Measurements from ENCODE around the gene TLK2.

Gene TLK2

DNA sequence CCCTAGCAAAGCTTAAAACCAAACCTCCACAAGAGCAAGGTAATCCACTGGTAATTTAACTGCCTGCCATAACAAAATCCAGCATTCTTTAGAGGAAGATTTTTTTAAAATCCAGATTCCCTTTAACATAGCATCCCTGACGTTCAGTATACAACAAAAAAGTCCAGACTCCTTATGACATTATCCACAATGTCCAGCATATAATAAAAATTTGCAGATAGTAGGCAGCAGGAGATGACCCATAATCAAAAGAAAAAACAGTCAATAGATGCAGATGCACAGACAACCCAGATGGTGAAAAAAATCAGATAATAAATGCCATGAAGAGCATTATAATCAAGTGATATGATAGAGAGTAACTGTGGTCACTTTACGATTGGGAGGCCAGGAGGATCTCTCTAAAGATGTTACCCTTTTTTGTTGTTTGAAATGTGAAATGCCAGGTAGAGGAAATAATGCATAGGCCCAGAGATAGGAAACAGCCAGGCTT is 182.0 kb downstream of the TLK2 start:
- TF ChIP-seq, protein P1, sequence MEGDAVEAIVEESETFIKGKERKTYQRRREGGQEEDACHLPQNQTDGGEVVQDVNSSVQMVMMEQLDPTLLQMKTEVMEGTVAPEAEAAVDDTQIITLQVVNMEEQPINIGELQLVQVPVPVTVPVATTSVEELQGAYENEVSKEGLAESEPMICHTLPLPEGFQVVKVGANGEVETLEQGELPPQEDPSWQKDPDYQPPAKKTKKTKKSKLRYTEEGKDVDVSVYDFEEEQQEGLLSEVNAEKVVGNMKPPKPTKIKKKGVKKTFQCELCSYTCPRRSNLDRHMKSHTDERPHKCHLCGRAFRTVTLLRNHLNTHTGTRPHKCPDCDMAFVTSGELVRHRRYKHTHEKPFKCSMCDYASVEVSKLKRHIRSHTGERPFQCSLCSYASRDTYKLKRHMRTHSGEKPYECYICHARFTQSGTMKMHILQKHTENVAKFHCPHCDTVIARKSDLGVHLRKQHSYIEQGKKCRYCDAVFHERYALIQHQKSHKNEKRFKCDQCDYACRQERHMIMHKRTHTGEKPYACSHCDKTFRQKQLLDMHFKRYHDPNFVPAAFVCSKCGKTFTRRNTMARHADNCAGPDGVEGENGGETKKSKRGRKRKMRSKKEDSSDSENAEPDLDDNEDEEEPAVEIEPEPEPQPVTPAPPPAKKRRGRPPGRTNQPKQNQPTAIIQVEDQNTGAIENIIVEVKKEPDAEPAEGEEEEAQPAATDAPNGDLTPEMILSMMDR (IDR thresholded peaks at IDR 0.05; ENCODE audit: low read length) = no peak
- TF ChIP-seq EZH2 (optimal IDR thresholded peaks at IDR 0.05; ENCODE audit: low read depth, low read length) = no peak
- no peak for TF ChIP-seq EZH2phosphoT487 (IDR thresholded peaks at IDR 0.05; ENCODE audit: low read length)
- no peak overlapping the region for H3K9ac ChIP-seq (ENCODE audit: low read length)
- no peaks in the 10 kb centered on the region for H3K36me3 ChIP-seq (replicated peaks; ENCODE audit: insufficient read depth, low read length)

DNA sequence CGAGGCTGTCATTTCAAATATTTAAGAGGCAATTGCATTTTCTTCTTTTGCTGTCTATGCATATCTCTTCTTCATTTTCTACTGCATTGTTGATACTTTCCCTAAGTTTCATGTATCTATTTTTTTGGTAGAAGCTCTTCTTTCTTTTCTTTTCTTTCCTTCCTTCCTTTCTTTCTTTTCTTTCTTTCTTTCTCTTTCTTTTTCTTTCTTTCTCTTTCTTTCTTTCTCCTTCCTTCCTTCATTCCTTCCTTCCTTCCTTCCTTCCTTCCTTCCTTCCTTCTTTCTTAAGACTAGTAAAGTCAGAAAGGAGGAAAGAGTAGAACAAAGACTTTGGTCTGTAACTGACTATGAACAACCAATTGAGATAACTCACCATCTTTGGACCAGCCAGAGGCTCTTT is 182.7 kb downstream of the TLK2 start:
- Histone ChIP-seq H4K20me1 (ENCODE audit: insufficient read depth, low read length) (no peaks in the 10 kb centered on the region), H3K79me2 (ENCODE audit: low read length) (no peaks in the 10 kb centered on the region), H3K4me3 (ENCODE audit: low read length) (no peak overlapping the region), H3K36me3 (replicated peaks; ENCODE audit: insufficient read depth, low read length) (no peaks in the 10 kb centered on the region), H3K27me3 (replicated peaks; ENCODE audit: insufficient read depth, low read length) (no peaks in the 10 kb centered on the region), H3F3A (ENCODE audit: insufficient read depth, low read length) (no peaks in the 10 kb centered on the region), H2AFZ (ENCODE audit: low read length) (no peak overlapping the region), H3K4me2 (ENCODE audit: low read depth, low read length) (no peak overlapping the region), H3K9me2 (replicated peaks; ENCODE audit: insufficient read depth, low read length) (no peaks in the 10 kb centered on the region), H3K27ac (ENCODE audit: low read length) (no peak overlapping the region), H3K9ac (ENCODE audit: low read length) (no peak overlapping the region), H3K9me3 (replicated peaks; ENCODE audit: insufficient read depth, low read length) (no peaks in the 10 kb centered on the region), H3K4me1 (ENCODE audit: low read length) (no peaks in the 10 kb centered on the region)
- no peak for DNase-seq
- no peak for TF ChIP-seq EZH2phosphoT487 (IDR thresholded peaks at IDR 0.05; ENCODE audit: low read length)
- TF ChIP-seq, protein P1 (IDR thresholded peaks at IDR 0.05; ENCODE audit: low read length) = no peak
- no peak for TF ChIP-seq EZH2 (optimal IDR thresholded peaks at IDR 0.05; ENCODE audit: low read depth, low read length)

More for the DNA sequence above, 182.0 kb downstream of the TLK2 start:
- Histone ChIP-seq H2AFZ (ENCODE audit: low read length) (no peak overlapping the region), H3K79me2 (ENCODE audit: low read length) (no peaks in the 10 kb centered on the region), H3K27me3 (replicated peaks; ENCODE audit: insufficient read depth, low read length) (no peaks in the 10 kb centered on the region), H3K4me3 (ENCODE audit: low read length) (no peak overlapping the region), H3K27ac (ENCODE audit: low read length) (no peak overlapping the region), H3K9me2 (replicated peaks; ENCODE audit: insufficient read depth, low read length) (no peaks in the 10 kb centered on the region), H3F3A (ENCODE audit: insufficient read depth, low read length) (no peaks in the 10 kb centered on the region), H3K4me1 (ENCODE audit: low read length) (no peaks in the 10 kb centered on the region), H3K4me2 (ENCODE audit: low read depth, low read length) (no peak overlapping the region), H3K9me3 (replicated peaks; ENCODE audit: insufficient read depth, low read length) (no peaks in the 10 kb centered on the region), H4K20me1 (ENCODE audit: insufficient read depth, low read length) (no peaks in the 10 kb centered on the region)
- DNase-seq = no peak

DNA sequence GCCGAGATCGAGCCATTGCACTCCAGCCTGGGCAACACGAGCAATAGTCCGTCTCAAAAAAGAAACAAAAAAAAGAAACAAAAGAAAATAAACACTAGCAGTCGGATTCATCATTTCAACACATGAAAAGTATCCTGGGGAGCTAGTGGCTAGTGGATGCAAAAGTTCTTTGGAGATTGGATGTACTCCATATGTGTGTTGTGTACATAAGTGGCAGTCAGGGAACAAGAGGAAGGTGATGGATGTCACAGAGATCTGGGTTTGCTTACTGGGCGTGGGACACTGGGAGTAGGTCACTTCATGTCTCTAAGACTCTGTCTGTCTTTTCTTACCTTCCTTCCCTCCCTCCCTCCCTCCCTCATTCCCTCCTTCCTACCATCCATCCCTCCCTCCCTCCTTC is 184.2 kb downstream of the TLK2 start:
- H3K79me2 ChIP-seq (ENCODE audit: low read length) = no peaks in the 10 kb centered on the region
- no peaks in the 10 kb centered on the region for H3K36me3 ChIP-seq (replicated peaks; ENCODE audit: insufficient read depth, low read length)
- H3F3A ChIP-seq (ENCODE audit: insufficient read depth, low read length) = no peaks in the 10 kb centered on the region
- TF ChIP-seq EZH2 (optimal IDR thresholded peaks at IDR 0.05; ENCODE audit: low read depth, low read length) = no peak
- TF ChIP-seq, protein P1 (IDR thresholded peaks at IDR 0.05; ENCODE audit: low read length) = no peak
- no peak for TF ChIP-seq EZH2phosphoT487 (IDR thresholded peaks at IDR 0.05; ENCODE audit: low read length)
- H3K9ac ChIP-seq (ENCODE audit: low read length) = no peak overlapping the region
- no peak overlapping the region for H2AFZ ChIP-seq (ENCODE audit: low read length)
- H3K9me2 ChIP-seq (replicated peaks; ENCODE audit: insufficient read depth, low read length) = no peaks in the 10 kb centered on the region
- no peak overlapping the region for H3K4me2 ChIP-seq (ENCODE audit: low read depth, low read length)
- H3K4me1 ChIP-seq (ENCODE audit: low read length) = no peaks in the 10 kb centered on the region
- no peaks in the 10 kb centered on the region for H3K27me3 ChIP-seq (replicated peaks; ENCODE audit: insufficient read depth, low read length)
- no peak overlapping the region for H3K27ac ChIP-seq (ENCODE audit: low read length)
- no peak overlapping the region for H3K4me3 ChIP-seq (ENCODE audit: low read length)
- H4K20me1 ChIP-seq (ENCODE audit: insufficient read depth, low read length) = no peaks in the 10 kb centered on the region
- no peaks in the 10 kb centered on the region for H3K9me3 ChIP-seq (replicated peaks; ENCODE audit: insufficient read depth, low read length)
- DNase-seq = no peak
